Ramos (cell line): ENCODE measurements around the gene SESN2.

Source experiments
- in situ Hi-C: fragments of 300-500 bp; cut with MboI; formaldehyde crosslinking; loops from one replicate; pipeline ENCODE4 v1.14.3; 2022; ENCODE audit warnings: low sequenced_read_pairs; ENCODE audit not compliant: unreplicated experiment

The SESN2 gene, protein sequence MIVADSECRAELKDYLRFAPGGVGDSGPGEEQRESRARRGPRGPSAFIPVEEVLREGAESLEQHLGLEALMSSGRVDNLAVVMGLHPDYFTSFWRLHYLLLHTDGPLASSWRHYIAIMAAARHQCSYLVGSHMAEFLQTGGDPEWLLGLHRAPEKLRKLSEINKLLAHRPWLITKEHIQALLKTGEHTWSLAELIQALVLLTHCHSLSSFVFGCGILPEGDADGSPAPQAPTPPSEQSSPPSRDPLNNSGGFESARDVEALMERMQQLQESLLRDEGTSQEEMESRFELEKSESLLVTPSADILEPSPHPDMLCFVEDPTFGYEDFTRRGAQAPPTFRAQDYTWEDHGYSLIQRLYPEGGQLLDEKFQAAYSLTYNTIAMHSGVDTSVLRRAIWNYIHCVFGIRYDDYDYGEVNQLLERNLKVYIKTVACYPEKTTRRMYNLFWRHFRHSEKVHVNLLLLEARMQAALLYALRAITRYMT

DNA sequence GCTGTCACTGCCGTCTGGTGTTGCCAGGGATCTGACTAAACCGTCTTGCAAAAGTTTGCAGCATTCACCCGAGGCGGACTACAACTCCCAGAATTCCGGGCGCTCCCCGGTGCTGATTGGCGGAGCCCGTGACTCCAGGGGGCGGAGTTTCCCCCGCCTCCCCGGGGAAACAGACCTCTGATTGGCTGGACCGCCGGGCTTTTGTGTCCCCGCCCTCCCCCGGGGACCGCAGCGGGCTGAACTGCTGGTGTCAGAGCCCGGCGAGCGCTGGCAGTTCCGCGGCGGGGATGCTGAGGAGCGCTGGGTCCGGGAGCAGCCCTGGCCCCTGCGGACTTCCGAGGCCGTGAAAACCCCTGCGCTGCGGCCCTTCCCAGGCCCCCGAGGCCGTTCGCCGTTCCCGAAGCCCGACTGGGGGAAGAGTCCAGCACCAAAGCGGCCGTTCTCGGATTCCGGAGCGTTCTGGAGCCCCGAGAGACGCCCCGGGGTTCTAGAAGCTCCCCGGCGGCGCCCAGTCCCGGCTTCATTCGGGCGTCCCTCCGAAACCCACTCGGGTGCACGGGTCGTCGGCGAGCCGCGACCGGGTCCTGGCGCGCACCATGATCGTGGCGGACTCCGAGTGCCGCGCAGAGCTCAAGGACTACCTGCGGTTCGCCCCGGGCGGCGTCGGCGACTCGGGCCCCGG, at the start of gene SESN2:
Gene SESN2, plus strand, starts transcription at position 267 of the 682 bp plus-strand sequence. Its CDS starts 330 bp downstream, at position 597.
- in situ Hi-C loops = no loop called here

DNA sequence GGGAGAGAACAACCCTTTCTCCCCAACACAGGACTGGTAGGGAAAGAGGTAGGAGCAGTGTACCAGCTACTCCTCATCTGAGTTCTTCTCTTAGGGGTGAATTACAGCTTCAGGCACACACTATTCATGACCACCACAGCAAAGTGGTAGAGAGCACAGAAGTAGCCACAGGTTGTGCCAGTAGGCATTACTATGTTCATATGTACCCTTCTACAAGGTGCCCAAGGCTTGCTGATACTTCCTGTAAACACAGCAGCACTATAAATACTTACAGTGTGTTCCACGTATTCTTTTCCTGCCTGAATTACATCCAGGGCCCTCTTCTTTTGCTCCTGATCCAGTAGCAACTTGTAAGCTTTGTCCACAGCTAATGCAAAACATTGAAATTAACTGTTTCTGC, 49.6 kb upstream of the SESN2 start:
- in situ Hi-C loops = loop anchor here (25.0 kb wide), 1 partner anchor 347 kb away; the partner anchor contains the start of gene THEMIS2

DNA sequence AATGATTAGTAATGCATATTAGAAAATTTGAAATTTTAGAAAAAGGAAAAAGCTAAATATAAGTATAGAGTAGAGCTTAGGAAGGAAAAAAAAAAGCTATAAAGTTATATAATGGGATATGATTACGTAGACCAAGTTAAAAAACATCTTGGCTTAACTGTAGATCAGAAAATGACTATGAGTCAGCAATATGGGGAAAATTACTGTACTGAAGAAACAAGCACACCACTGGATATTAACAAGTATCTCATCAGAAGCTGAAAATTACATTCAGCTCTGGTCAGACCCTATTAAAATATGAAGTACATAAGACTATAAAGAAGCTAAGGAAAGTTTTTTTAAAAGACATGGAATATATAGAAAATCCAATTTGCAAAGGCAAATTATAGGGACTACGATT, 46.0 kb upstream of the SESN2 start:
- in situ Hi-C loops = loop anchor here (25.0 kb wide), 1 partner anchor 351 kb away; the partner anchor contains the start of gene THEMIS2

DNA sequence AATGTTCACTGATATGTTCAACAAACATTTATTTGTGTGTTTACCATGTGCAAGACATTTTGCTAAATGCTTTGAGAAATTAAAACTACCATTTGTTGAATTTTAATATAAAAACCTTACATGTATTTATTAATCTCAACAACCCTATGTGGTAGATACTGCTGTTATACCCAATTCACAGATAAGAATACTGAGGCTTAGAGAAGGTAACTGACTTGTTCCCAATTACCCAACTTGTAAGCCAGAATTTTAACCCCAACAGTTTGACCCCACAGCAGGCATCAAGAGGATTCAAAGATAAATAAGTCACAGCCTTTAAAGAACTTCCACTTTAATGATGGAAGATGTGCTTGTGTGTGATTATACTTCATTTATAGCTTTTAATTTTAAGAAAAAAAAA, 30.2 kb upstream of the SESN2 start:
- in situ Hi-C loops = no loop called here

DNA sequence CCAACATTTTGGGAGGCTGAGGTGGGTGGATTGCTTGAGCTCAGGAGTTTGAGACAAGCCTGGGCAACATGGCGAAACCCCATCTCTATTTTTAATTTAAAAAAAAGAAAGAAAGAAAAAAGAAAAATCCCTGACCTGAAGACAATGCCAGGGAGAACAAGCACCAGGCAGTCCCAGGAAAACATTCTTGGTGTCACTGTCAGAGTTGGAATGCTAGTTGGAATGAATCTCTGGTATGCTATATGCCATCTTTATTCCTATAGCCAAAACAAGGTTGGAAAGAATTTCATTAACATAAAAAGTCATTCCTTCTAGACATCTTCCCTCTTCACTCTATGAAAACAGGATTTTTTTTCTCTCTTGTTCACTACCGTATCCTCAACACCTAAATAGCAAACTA, 29.3 kb upstream of the SESN2 start:
- in situ Hi-C loops = no loop called here

DNA sequence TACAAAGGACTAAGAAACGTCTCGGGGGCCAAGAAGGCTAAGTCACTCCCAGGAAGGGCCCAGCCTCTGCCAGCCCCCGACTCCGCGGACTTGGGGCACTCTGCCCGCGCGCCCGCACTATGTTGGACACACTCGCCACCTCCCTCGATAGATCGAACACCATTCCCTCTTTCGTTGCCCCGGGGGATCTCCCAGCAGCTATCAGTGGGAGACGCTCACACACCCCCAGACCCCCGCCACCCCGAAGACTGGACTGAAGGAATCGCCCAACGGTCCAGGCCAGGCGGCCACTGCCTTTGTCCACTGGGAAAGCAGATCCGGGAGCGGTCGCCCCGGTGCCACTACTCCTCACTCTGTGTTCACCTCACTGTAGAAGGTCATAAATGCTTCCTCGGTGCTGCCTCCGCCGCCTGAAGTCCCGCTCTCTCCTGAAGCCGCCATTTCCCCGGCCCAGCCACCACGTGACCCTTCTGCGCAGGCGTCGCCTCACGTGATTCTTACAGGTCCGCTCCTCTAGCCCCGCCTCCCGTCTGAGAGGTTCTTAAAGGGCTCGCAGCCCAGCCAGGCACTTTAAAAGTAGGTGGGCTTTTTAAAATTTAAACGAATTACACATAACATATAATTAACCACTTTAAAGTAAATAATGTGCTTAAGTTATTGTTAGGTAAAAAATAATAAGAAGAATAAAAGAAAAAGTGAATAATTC, 26.6 kb upstream of the SESN2 start, which contains the start of gene DNAJC8:
Gene DNAJC8, minus strand, starts transcription at position 472 of the 706 bp plus-strand sequence. Its CDS starts 31 bp downstream, at position 441.
- in situ Hi-C loops = no loop called here

DNA sequence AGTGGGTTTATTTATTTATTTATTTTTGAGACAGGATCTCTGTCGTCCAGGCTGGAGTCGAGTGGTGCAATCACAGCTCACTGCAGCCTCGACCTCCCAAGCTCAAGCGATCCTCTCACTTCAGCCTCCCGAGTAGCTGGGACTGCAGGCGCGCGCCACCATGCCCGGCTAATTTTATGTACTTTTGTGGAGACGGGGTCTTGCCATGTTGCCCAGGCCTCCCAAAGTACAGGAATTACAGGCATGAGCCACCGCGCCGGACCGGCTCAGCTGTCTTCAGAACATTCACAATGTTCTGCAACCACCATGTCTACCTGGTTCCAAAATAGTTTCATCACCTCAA, 26.1 kb upstream of the SESN2 start:
- in situ Hi-C loops = no loop called here

DNA sequence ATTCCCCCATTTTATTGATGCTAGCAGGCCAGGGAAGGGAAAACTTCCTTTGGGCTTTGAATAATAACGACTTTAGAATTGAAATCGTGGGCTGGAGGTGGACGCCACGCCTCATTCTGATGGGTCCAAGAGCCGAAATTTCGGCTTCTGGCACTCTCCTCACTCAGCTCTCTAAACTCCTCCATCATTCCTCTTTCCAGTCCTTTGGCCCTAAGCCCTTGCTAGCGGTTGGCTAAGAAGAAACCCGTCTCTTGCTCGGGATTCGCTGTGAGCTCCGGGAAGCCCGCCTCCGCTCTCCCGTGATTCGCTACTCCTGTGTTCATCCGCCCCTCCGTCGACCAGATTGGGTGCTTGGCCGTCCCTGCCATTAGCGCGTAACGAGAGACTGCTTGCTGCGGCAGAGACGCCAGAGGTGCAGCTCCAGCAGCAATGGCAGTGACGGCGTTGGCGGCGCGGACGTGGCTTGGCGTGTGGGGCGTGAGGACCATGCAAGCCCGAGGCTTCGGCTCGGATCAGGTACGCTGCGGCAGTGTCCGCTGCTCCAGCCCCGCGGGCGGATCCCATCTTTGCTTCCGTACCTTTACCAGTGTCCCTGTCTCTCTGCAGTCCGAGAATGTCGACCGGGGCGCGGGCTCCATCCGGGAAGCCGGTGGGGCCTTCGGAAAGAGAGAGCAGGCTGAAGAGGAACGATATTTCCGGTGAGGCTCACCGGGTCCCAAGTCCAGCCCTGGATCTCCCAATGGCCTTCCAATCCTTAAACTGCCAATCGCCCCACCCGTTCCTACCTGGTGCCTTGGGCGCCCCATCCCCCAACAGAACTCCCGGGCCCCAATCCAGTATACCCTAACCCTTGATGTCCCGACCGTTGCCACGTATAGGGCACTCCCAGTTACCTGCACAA, 23.3 kb upstream of the SESN2 start, which contains the start of gene ATP5IF1:
Gene ATP5IF1, plus strand, starts transcription at position 370 of the 901 bp plus-strand sequence. Its CDS starts 60 bp downstream, at position 430.
- in situ Hi-C loops = no loop called here

DNA sequence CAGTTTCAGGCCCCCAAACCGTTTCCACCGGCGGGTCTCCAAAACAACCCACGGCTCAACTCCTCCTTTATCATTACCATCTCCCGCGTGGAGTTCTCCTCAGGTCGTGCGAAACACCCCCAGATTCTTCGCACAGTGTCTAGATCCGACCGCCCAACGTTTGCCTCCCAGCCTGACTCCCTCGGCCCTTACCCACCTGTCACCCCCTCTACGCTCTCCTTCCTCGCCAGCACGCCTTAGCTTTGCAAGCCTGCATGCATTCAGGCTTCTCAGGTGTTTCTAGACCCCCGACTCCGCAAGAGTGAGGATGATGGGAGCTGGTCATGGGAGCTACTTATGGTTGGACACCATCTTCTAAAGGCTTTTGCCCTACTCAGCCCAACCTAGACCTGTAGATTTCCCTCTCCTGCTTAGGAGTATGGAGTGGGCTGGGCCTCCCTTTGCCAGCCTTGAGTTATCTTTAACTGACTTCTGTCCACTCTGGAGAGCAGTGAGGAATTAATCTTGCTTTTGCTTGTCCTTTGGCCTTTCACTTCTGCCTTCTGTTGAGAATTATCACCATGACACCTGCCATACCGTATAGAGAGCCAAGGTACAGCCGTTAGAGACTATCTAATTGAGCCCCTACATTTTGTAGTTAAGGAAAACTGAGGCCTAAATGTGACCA, 22.5 kb upstream of the SESN2 start:
- in situ Hi-C loops = no loop called here

DNA sequence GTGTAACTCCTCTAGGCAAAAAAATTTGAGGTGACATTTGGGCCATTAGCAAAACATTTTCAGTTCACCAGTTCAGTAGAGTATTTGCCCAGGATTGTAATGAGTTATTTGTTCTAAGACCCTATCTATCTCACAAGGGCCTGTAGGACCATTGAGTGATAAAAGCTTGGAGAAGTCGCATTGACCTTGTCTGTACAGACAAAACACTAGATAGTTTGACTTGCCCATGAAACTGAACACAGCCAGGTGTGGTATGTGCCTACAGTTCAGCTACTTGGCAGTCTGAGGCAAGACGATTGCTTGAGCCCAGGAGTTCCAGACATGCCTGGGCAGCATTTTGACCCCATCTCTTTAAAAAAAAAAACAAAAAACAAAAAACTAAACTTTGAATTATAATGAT, 20.3 kb upstream of the SESN2 start:
- in situ Hi-C loops = no loop called here

DNA sequence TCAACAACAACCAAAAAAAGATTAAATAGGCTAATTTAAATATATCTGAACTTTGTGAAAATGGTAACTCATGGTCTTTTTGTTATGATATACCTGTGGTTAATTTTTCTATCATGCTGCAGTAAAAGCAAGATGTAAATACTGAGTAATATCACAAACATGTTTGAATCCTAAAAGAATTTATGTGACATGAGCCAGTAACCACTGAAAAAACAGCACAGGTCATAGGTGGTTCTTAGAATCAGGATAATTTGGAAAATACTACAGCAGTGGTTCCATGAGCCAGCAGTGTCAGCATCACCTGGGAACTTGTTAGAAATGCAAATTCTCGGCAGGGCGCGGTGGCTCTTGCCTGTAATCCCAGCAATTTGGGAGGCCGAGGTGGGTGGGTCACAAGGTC, 19.3 kb upstream of the SESN2 start:
- in situ Hi-C loops = loop anchor here (10.0 kb wide), 2 partner anchors 265 to 405 kb away; partner anchors contain the start of genes RCC1, RNU11 and TAF12

DNA sequence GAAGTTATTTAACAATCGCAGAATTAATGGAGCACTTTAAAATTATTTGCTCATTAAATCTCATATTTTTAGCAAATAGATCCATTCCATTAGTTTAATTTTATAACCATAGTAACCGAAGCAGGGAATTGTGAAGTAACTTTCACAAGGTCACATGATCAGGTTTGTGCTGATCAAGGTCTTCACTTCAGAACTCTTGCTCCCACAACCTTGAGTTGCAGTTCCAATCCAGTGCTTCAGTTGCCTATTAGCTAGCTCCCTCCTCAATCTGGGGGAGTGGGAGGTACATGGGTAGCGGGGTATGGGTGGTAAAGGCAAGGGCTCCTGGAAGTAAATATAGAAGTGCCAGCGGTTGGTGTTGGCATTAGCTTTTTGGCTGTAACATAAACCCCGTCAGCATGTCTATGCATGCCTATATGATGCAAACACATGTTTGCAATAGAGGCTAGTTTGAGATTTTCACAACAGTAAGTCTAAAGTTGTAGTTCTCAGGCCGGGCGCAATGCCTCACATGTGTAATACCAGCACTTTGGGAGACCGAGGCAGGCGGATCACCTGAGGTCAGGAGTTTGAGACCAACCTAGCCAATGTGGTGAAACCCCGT, 17.6 kb upstream of the SESN2 start:
- in situ Hi-C loops = loop anchor here (10.0 kb wide), 2 partner anchors 263 to 403 kb away; partner anchors contain the start of genes RCC1, RNU11 and TAF12

DNA sequence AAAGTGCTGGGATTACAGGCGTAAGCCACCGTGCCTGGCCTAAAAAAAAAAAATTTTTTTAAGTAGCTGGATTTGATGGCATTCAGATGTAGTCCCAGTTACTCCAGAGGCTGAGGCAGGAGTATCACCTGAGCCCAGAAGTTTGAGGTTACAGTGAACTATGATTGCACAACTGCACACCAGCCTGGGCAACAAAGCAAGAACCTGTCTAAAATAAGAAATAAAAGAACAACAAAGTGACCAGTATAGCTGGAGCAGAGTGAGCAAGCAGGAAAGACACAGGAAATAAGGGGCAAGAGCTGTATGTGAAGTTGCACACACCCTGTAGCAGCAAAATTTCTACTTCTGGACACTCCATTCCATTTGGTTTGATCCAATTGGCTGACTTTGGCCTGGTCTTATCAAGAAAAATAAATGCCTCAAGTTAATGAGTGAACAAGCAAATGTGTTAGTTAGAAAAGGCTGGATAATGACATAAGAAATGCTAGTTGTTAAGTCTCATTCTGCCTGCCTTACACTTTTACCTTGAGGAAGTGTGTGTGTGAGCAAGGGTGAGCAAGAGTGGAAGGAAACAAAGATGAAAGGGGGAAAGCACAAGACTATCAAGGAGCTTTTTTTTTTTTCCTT, 15.5 kb upstream of the SESN2 start:
- in situ Hi-C loops = loop anchor here (10.0 kb wide), 2 partner anchors 261 to 401 kb away; partner anchors contain the start of genes RCC1, RNU11 and TAF12

DNA sequence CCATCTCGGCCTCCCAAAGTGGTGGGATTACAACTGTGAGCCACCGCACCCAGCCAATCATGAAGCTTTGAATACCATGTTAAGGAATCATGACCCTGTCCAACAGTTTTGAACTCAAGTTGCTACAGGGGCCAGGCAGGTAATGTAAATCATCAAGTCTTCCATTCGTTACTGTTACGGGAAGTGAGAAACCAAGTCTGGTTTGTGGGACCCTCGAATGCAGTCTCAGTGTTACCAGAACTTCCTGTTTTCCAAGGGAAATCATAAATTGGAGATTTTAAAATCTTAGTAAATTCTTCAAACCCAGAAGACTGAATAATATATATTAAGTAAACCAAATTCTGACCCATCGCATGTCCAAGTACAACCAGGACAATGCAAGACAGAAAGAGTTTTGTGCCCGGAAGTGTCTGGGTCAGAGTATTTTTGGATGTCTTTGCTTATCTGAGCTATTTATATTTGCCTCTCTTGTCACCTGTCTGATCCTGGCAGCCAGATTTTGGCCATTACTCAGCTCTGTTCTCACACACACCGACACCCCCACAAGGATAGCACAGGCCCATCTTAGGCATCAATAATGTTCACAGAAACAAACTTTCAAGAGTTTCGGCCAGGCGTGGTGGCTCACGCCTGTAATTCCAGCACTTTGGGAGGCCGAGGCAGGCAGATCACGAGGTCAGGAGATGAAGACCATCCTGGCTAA, 14.6 kb upstream of the SESN2 start:
- in situ Hi-C loops = loop anchor here (10.0 kb wide), 2 partner anchors 260 to 400 kb away; partner anchors contain the start of genes RCC1, RNU11 and TAF12

DNA sequence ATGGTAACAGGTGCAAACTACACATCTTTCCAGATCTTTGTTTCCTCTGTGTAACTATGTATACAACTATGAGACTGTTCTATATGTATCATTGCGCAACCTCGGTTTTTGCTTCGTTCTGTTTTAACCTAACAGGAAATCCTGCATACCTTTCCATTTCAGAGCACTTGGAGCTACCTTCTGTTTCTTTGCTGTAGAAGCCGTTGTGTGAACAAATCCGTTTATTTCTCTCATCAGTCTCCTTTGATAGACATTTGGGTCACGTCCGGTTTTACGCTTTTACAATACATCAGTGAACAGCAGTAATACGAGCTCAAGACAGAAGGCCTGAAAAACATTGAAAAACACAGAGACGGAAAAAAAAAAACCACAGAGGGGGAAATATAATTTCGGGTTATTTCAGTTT, 12.9 kb upstream of the SESN2 start:
- in situ Hi-C loops = loop anchor here (10.0 kb wide), 2 partner anchors 258 to 398 kb away; partner anchors contain the start of genes RCC1, RNU11 and TAF12

DNA sequence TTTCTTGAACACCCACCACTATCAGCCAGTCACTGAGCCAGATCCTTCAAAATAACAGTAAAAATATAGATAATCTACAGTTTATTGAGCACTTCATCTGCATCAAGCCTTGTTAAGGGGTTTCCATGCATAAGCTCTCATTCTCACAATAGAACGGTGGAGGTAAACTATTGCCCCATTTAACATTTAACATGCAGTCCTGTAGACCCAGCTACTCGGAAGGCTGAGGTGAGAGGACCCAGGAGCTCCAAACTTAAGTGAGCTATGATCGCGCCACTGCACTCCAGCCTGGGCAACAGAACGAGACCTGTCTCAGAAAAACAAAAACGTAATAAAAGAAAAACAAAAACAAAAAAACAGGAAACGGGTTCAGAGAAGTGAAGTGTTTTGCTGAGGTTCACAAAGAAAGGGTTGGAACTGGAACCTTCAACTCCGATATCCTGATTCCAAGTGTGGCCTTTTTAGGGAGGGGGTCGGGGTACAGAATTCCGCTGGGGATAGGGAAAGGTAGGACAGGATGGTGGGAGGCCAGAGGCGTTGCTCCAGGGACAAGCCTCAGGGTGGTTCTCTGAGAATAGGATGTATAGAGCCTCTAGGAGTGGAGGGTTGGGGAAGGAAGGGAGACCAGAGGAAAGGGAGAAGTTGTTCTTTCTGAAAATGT, 11.6 kb upstream of the SESN2 start:
- in situ Hi-C loops = loop anchor here (10.0 kb wide), 2 partner anchors 257 to 397 kb away; partner anchors contain the start of genes RCC1, RNU11 and TAF12
